ENCODE data around the gene ACTL8. TPM values are rescaled to one million over a fixed set of nuclear protein-coding genes. Genes with fewer than 3 reads are reported as not detected.

ACTL8 gene
- total RNA-seq, 1 experiment from 2014 or later = not detected

GRCh38 chr1:17853241-17853935 lies 98.3 kb downstream of the ACTL8 start:
- no peaks in the 10 kb centered on the region for H3K9me3 Mint-ChIP-seq (ENCODE audit: low read depth, unreplicated experiment)
- intact Hi-C loops (cut with micrococcal nuclease; ENCODE audit: unreplicated experiment) = no loop called here
- peaks cover 84% of the 10 kb centered on the region for H3K27me3 Mint-ChIP-seq (ENCODE audit: unreplicated experiment)
- DNase-seq = no peak
- no peak overlapping the region for H3K4me3 Mint-ChIP-seq (ENCODE audit: low read depth, unreplicated experiment)
- H3K36me3 Mint-ChIP-seq (ENCODE audit: insufficient read depth, unreplicated experiment) = no peaks in the 10 kb centered on the region
- TF ChIP-seq CTCF (IDR thresholded peaks at IDR 0.05; ENCODE audit: unreplicated experiment) = no peak
- BruUV-seq (replicated peaks) = no TSS peak
- no peaks in the 10 kb centered on the region for H3K4me1 Mint-ChIP-seq (ENCODE audit: low read depth, unreplicated experiment)
- no peak overlapping the region for H3K27ac Mint-ChIP-seq (ENCODE audit: unreplicated experiment)
- CTCF ChIA-PET = no interaction called here

GRCh38 chr1:17856496-17857108 lies 101.5 kb downstream of the ACTL8 start:
- no peaks in the 10 kb centered on the region for H3K9me3 Mint-ChIP-seq (ENCODE audit: low read depth, unreplicated experiment)
- H3K4me3 Mint-ChIP-seq (ENCODE audit: low read depth, unreplicated experiment) = no peak overlapping the region
- TF ChIP-seq CTCF (IDR thresholded peaks at IDR 0.05; ENCODE audit: unreplicated experiment) = no peak
- no peaks in the 10 kb centered on the region for H3K4me1 Mint-ChIP-seq (ENCODE audit: low read depth, unreplicated experiment)
- CTCF ChIA-PET = no interaction called here
- H3K36me3 Mint-ChIP-seq (ENCODE audit: insufficient read depth, unreplicated experiment) = no peaks in the 10 kb centered on the region
- no peak for DNase-seq
- intact Hi-C loops (cut with micrococcal nuclease; ENCODE audit: unreplicated experiment) = no loop called here
- peaks cover 86% of the 10 kb centered on the region for H3K27me3 Mint-ChIP-seq (ENCODE audit: unreplicated experiment)
- BruUV-seq (replicated peaks) = no TSS peak
- H3K27ac Mint-ChIP-seq (ENCODE audit: unreplicated experiment) = no peak overlapping the region

DNA sequence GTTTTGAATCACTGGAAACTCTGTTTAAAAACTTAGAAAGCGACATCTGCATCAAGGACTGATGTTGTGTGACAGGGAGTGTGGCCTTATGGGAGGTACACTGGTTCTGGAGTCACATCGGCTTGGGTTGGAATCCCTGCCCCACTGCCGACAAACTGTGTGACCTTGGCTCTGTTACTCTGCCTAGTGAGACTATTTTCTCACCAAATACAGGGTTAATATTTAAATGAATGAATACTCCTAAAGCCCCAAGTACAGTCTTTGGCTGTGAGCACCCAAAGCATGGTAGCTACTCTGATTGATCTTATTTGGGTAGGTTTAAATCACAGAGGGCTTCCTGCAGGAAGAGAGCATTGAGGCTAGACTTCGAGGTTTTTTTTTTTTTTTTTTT lies 102.0 kb downstream of the ACTL8 start:
- TF ChIP-seq CTCF (IDR thresholded peaks at IDR 0.05; ENCODE audit: unreplicated experiment) = no peak
- H3K27ac Mint-ChIP-seq (ENCODE audit: unreplicated experiment) = no peak overlapping the region
- no peaks in the 10 kb centered on the region for H3K9me3 Mint-ChIP-seq (ENCODE audit: low read depth, unreplicated experiment)
- no peaks in the 10 kb centered on the region for H3K36me3 Mint-ChIP-seq (ENCODE audit: insufficient read depth, unreplicated experiment)
- no peaks in the 10 kb centered on the region for H3K4me1 Mint-ChIP-seq (ENCODE audit: low read depth, unreplicated experiment)
- intact Hi-C loops (cut with micrococcal nuclease; ENCODE audit: unreplicated experiment) = no loop called here
- BruUV-seq (replicated peaks) = no TSS peak
- DNase-seq = no peak
- CTCF ChIA-PET = no interaction called here
- no peak overlapping the region for H3K4me3 Mint-ChIP-seq (ENCODE audit: low read depth, unreplicated experiment)
- peaks cover 83% of the 10 kb centered on the region for H3K27me3 Mint-ChIP-seq (ENCODE audit: unreplicated experiment)

DNA sequence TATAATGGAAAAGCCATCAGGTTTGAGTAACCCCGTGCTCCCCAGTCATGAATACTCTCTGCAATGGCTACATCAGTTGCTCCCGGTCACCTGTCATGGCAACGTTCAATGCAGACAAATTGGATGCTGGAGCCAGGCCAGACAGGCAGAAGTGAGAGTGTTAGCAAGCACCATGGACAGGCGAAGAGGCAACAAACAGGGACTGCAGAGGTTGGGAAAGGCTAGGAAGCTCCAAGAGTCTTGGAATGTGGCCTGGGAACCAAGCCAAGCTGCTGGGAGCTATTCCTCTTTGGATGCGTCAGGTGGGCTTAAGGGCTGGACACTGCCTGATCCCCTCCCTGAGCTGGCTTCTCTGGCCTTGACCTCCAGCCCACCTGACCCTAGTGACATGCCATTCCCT lies 102.9 kb downstream of the ACTL8 start:
- H3K27ac Mint-ChIP-seq (ENCODE audit: unreplicated experiment) = no peak overlapping the region
- no peak for DNase-seq
- TF ChIP-seq CTCF (IDR thresholded peaks at IDR 0.05; ENCODE audit: unreplicated experiment) = no peak
- no TSS peak for BruUV-seq (replicated peaks)
- intact Hi-C loops (cut with micrococcal nuclease; ENCODE audit: unreplicated experiment) = no loop called here
- H3K4me3 Mint-ChIP-seq (ENCODE audit: low read depth, unreplicated experiment) = no peak overlapping the region
- H3K27me3 Mint-ChIP-seq (ENCODE audit: unreplicated experiment) = peaks cover 74% of the 10 kb centered on the region
- CTCF ChIA-PET = no interaction called here
- H3K4me1 Mint-ChIP-seq (ENCODE audit: low read depth, unreplicated experiment) = no peaks in the 10 kb centered on the region
- H3K36me3 Mint-ChIP-seq (ENCODE audit: insufficient read depth, unreplicated experiment) = no peaks in the 10 kb centered on the region
- no peaks in the 10 kb centered on the region for H3K9me3 Mint-ChIP-seq (ENCODE audit: low read depth, unreplicated experiment)
